Measurements from ENCODE around the gene KSR1.

KSR1 gene

DNA sequence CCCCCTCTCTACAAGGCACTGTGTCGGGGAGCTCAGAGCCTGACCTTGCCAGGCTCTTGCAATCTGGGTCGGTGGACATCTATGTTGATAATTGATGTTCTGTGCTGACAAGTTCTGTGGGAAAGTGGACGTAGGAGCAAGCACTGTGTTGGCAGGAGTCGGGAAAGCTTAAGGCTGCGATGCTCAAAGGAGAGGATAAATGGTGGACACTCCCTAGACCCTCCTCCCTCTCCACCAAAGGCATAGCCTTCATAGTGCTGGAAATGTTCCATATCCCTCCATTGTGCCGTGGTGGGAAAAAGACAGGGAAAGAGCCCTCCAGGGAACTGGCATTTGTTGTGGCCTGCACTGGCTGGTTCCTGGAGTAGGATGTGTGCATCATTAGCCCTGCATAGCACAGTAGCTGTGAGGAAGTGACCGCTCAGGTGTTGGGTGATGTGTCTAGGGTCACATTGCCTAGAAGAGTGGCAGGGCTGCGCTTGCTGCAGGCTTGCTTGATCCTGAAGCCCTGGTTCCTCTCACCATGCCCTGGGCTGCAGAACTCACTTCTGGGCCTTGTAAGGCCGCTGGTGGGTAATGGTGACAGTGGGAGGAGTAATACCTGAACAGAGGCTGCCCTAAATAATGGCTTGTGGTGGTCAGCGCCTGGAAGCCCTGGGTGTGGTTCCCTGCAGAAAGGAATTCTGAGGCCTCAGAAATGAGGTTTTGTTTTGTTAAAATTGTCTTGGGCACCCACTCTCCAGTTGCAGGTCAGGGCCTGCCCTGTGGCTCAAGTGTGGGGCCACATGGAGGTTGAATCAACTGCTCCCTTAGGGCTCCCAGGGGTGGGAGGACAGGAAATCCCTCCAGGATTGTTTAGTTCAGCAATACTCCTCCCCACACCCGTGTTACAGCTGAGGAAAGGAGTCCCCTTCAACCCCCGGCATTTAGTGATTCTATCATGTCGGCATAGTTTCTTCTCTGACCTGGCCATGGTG lies 62.6 kb downstream of the KSR1 start:
- no peak overlapping the region for H3K27ac ChIP-seq
- TF ChIP-seq ZFX (IDR thresholded peaks at IDR 0.05): no peak
- TF ChIP-seq, protein P1, sequence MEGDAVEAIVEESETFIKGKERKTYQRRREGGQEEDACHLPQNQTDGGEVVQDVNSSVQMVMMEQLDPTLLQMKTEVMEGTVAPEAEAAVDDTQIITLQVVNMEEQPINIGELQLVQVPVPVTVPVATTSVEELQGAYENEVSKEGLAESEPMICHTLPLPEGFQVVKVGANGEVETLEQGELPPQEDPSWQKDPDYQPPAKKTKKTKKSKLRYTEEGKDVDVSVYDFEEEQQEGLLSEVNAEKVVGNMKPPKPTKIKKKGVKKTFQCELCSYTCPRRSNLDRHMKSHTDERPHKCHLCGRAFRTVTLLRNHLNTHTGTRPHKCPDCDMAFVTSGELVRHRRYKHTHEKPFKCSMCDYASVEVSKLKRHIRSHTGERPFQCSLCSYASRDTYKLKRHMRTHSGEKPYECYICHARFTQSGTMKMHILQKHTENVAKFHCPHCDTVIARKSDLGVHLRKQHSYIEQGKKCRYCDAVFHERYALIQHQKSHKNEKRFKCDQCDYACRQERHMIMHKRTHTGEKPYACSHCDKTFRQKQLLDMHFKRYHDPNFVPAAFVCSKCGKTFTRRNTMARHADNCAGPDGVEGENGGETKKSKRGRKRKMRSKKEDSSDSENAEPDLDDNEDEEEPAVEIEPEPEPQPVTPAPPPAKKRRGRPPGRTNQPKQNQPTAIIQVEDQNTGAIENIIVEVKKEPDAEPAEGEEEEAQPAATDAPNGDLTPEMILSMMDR (conservative IDR thresholded peaks at IDR 0.05): no peak

DNA sequence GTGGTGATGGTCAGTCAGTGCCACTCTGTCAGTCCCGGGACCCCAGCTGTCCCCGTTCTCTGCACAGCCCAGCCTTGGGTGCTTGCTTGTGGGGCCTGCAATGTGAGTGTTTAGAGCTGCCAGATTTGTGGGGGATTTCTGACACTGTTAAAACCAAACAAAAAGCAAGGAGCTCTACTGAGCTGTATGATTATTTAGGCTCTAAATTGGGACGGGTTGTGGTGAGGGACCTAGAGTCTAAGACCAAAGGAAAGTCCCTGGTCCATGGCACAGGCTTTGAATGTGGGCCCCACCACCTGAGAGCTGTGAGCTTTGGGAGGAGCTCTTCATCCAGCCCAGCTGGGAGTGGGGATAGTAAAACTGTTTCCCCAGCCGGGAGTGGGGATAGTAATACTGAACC lies 63.3 kb downstream of the KSR1 start:
- TF ChIP-seq ZFX (IDR thresholded peaks at IDR 0.05): no peak
- TF ChIP-seq, protein P1 (conservative IDR thresholded peaks at IDR 0.05): no peak
- no peak overlapping the region for H3K27ac ChIP-seq

DNA sequence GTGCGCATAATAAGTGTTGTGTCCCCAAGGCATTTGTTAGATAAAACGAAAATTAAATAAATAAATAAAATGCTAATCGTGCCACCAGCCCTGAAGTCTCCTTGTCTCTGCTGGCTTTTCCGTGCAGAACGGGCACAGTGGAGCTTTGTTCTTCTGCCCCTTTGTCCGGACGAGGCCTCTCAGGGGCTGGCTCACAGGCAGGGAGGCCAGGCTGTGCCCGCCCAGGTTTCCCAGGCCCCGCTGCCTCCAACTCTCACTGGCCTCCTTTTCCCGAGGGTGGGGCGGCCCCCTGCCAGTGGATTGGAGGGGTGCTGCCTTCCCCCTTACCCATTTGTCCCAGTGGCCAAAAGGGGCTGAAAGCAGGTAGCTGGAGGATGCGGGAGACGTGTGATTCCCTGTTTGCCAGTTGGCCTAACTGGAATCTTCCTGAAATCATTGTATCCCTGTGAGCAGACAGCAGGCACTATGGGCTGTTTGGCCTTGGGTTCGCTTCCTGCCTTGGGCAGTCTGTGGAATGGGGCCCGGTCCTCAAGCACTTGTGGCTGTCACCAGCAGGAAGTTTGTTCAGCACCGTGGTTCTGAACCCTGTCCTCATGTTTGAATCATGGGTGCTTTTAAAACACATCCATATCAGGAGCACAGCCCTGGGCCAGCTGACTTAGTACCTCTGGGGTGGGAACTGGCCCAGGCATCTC lies 64.4 kb downstream of the KSR1 start:
- TF ChIP-seq ZFX (IDR thresholded peaks at IDR 0.05): no peak
- TF ChIP-seq, protein P1 (conservative IDR thresholded peaks at IDR 0.05): no peak
- H3K27ac ChIP-seq: no peak overlapping the region

DNA sequence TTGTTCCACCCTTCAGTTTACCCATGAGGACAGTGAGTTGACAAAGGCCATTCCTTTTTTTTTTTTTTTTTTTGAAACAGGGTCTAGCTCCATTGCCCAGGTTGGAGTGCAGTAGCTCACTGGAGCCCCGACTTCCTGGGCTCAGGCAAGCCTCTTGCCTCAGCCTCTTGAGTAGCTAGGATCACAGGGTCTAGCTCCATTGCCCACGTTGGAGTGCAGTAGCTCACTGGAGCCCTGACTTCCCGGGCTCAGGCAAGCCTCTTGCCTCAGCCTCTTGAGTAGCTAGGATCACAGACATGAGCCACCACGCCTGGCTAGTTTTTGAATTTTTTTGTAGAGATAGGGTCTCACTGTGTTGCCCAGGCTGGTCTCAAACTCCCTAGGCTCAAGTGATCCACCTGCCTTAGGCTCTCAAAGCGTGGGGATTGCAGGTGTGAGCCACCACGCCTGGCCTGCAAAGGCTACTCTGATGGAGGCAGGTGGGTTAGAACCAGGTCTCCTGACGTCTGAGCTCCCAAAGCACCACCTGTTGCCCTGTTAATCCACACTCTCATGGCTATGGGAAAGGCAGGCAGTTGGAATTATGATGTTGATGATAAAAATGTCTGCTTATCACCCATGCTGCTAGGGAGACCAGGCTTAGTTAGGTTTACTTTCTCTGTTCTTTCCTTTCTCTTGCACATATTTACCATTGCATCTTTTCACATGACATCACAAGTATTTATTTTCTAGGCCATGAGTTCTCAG lies 65.2 kb downstream of the KSR1 start:
- H3K27ac ChIP-seq: no peak overlapping the region
- no peak for TF ChIP-seq ZFX (IDR thresholded peaks at IDR 0.05)
- TF ChIP-seq, protein P1 (conservative IDR thresholded peaks at IDR 0.05): no peak

DNA sequence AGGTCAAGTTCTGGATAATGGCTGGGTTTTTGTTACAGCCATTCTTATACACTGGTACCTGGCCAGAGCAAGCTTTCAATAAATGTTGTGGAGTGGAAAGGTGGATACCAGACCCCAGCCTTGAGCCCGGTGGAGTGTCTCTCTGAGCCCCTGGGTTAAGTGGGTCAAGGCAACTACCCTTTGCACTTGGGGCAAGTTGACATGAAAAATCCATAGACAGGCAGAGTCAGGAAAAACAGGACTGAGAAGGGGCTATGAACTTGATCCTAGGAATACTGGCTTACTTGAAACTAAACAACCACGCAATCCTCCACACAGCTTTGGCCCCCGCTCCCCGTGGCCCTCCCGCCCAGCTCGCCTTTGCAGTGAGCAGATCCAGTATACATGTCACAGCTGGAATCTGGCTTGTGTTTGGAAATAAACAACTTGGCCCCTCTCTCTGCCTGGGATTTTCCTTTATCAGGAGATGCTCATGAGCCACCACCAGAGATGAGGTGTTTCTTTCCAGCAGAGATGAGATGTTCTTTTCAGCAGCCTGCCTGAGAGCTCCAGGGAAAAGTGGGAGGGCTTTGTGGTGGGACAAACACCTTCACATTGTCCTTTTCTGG lies 65.9 kb downstream of the KSR1 start:
- no peak for TF ChIP-seq ZFX (IDR thresholded peaks at IDR 0.05)
- TF ChIP-seq, protein P1 (conservative IDR thresholded peaks at IDR 0.05): no peak

DNA sequence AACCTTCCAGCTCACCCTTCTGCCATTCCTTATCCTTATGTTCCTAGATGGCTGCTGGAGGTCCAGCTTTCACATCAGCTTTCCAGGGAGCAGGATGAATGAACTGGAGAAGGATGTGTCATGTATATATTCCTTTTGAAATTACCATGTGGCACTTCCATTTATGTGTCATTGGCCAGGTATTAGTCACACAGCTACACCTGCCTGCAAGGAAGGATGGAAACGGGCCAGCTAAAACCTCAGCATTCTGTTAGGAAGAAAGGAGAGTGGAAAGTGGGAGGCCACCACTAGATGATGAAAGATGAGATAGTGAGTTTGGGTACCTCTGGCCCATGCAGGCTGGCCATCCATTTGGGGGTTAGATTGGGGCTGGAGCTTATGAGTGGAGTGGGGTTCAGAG lies 67.5 kb downstream of the KSR1 start:
- TF ChIP-seq, protein P1 (conservative IDR thresholded peaks at IDR 0.05): no peak
- H3K27ac ChIP-seq: no peak overlapping the region

More for the DNA sequence above, 65.9 kb downstream of the KSR1 start:
- no peak overlapping the region for H3K27ac ChIP-seq
